GM19328 (cell line): ENCODE data around the gene LIN7B.
"Not testable (repeated sequence)": the region's sequence is repeated elsewhere in the genome, so short reads cannot be mapped to it uniquely, and the experiment has no call there.

ENCODE experiments used
- ATAC-seq: cut with Tn5 transposase; IDR thresholded peaks from one replicate; pipeline ENCODE4 v1.9.1; 2021; ENCODE audit warnings: mild to moderate bottlenecking, moderate library complexity; ENCODE audit not compliant: unreplicated experiment

Gene LIN7B

DNA sequence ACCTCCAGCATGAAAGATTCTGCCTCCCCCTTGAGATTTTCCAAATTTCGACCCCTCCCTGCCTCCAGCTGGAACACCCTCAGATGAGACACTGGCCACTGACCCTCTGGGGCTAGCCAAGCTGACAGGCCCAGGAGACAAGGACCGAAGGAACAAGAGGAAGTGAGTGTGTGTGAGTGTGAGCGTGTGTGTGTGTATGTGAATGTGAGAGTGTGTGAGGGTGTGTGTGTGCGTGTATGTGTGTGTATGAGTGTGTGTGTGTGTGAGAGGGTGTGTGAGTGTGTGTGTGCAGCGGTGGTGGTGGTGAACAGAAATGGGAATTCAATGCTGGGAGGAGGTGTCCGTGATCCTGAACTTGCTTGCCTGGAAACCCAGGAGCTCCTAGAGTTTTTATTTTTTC, 27.2 kb downstream of the LIN7B start:
- ATAC-seq = no peak

DNA sequence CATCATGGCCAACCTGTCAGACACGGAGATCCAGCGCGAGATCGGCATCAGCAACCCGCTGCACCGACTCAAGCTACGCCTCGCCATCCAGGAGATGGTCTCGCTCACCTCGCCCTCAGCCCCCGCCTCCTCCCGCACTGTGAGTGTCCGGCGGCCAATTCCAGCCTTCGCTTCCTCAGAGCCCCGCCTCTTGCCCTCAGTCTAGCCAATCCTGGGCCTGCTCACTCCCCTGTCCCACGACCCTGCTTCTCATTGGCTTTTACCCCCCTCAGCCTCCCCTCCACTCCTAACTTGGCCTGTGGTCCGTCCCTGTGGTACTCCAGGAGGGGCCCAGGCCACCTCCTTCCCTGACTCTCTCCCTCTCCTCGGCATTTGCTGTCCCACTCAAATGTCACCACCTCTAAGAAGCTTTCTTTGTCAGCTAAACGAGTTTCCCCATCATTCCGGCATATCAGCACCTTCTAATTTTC, 28.7 kb downstream of the LIN7B start:
- ATAC-seq = no peak

DNA sequence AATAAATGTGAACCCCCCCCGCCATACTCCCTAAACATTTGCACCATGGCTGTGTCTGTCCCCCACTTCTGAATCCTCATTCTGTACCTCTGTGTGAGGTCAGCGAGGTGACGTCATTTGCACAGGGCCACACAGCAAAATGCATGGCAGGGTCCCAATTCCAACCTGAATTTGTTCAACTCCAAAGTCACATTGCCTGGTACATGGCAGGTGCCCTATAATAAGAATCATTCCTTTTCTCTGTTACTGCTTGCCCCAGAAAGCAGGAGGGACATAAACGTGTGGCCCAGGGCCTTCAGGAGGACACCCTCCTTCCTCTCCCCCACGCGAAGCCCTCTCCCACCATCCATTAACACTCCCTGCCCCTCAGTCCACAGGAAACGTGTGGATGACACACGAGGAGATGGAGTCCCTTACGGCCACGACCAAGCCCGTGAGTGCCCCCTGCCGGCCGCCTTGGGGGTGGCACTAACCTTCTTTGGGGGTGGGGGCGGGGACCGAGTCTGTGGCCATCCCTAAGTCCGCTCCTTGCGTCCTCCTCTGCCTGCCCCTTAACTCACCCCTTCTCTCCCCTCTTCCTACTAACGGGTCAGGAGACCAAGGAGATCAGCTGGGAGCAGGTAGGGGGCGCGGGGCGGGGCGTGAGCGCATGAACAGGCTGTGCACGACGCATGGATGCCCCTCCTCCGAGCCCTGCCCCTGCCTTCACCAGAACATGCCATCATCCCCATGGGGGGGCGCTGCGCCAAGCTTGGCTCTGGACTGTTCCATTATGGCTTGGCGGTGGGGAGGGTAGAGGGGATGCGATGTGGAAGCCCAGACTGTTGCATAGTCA, 31.6 kb downstream of the LIN7B start:
- no peak for ATAC-seq

- ATAC-seq = not testable (repeated sequence)
Observed at GRCh38 chr19:49146408-49146770, 32.2 kb downstream of the LIN7B start.

DNA sequence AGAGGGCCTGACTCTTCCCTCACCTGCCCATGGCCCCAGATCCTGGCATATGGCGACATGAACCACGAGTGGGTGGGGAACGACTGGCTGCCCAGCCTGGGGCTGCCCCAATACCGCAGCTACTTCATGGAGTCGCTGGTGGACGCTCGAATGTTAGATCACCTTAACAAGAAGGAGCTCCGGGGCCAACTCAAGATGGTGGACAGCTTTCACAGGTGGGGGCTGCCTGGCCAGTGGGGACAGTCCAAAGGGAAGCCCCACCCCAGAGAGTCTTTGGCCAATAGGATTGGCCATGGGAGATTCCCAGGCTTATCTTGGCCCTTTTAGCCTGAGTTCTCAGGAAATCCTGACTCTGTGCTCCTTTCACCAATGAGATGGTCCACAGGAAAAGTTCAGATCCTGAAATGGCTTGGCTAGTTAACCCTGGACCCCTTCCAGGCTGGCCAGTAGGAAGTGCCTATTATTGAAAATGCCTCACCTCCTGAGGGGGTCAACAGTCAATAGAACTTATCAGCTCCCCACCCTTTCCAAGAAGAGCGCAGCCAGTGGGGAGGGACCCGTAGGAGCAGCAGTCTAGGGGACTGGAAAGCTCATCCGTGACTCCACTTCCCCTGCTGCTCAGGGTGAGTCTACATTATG, 34.0 kb downstream of the LIN7B start:
- ATAC-seq = no peak

DNA sequence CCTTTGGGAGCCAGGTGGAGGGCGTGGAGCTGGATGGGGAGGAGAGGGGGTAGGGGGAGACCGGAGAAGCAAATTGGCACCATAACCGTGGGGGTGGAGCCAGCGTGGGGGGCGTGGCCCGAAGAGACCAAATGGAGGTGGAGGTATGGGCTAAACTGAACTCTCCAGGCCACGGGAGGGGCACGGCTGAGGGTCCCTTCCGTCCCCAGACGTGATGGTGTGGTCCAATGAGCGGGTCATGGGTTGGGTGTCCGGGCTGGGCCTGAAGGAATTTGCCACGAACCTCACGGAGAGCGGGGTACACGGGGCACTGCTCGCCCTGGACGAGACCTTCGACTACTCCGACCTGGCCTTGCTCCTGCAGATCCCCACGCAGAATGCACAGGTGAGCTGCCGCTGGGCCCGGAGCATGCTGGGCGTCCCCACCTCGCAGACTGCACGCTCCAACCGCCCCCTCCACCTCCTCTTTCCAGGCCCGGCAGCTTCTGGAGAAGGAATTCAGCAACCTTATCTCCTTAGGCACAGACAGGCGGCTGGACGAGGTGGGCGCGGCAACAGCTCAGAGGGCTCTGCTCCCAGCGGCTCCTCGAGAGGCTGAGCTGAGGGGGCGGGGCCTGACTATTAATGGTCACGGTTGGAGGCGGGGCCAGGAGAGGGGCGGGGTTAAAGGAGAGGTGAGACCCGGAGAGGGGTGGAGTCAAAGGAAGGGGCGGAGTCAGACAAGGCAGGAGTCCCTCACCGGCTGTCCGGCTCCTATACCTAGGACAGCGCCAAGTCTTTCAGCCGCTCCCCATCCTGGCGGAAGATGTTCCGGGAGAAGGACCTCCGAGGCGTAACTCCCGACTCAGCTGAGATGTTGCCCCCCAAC, 34.8 kb downstream of the LIN7B start:
- no peak for ATAC-seq

GRCh38 chr19:49149652-49150105, 35.5 kb downstream of the LIN7B start:
- no peak for ATAC-seq

GRCh38 chr19:49150106-49150943, 36.2 kb downstream of the LIN7B start:
- ATAC-seq = no peak

DNA sequence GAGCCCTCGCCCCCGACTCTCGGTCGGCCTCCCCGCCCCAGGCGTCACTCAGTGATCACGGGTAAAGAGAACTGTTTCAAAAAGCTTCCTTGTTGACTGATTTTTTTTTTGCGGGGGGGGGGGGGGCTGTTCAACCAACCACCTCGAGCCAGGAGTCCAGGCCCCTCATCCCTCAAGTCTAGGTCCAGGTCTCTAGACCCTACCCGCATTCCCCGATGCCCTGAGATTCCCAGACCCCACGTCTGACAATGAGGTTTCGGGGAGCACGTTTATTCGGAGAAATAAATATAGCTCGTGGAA, 36.7 kb downstream of the LIN7B start:
- no peak for ATAC-seq

GRCh38 chr19:49151267-49152118, 37.3 kb downstream of the LIN7B start:
- ATAC-seq = no peak

- ATAC-seq = no peak
Observed at GRCh38 chr19:49152119-49152550, 38.0 kb downstream of the LIN7B start.

- no peak for ATAC-seq
Observed at GRCh38 chr19:49153167-49153809, 39.1 kb downstream of the LIN7B start.

DNA sequence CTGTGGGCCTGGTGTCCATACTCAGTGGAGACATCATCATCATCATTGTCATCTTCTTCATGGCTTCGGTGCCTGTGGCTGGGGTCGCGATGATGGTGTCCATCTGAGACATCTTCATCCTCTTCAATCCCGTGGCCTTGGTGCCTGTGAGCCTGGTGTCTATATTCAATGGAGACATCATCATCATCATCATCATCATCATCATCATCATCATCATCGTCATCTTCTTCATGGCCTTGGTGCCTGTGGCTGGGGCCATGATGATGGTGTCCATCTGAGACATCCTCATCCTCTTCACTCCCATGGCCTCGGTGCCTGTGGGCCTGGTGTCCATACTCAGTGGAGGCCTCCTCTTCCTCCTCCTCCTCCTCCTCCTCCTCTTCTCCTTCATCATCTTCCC, 40.1 kb downstream of the LIN7B start:
- no peak for ATAC-seq

DNA sequence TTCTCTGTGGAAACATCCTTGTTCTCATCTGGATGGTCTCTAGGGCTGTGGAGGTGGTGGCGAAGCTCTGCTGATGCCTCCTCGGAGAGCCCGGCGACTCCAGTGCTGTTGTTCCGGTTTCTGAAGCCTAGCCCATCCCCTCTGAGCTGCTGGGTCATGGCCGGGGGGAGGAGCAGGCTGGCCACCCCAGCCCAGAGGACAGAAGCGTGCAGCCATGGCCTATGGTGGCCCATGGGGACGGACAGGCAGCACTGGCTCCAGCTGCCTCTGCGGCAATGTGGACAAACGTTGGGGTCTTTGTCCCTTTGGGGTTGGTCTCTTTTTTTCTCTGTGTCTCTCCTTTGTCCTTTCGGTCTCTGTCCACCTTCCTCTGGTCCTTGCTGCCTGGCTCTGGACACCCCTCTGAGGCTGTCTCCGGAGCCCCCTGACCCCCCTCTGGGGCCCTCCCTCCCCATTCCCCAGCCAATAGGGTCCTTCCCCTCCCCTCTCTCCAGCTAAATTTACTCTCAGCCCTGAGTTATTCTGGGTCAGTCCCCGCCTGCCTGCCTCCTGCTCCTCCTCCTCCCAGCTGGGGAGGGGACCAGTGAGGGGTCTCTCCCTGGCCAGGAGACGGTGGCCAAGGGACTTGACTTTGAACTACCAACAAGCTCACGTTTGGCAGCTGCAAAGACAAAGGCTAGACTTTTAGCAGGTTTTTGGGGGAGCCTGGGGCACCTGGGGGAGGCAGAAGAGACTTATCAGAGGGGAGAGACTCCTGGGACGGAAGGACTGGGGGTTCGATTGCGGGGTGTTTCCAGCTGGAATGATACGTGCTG, 41.0 kb downstream of the LIN7B start, which contains the start of gene HRC:
TSS of gene HRC (minus strand) at position 392 of the 815 bp plus-strand sequence. CDS start at position 233, 159 bp downstream.
- no peak for ATAC-seq

GRCh38 chr19:49155820-49156346, 41.7 kb downstream of the LIN7B start:
- no peak for ATAC-seq

- no peak for ATAC-seq
Observed at GRCh38 chr19:49157445-49158224, 43.5 kb downstream of the LIN7B start, which contains the start of gene TRPM4. TRPM4 (plus strand) TSS chr19:49157792; CDS start chr19:49157867, 75 bp downstream.
